ENCODE results near the gene TINAGL1. TPM values are rescaled to one million over a fixed set of nuclear protein-coding genes. Genes with fewer than 3 reads are reported as not detected.
A peak's percentile ranks its signal among the peaks of the same experiment; 100 is the strongest.

TINAGL1 gene
- total and polyA plus RNA-seq, 2 of the 13 experiments (the other 11 are each of a cell fraction or from before 2014, with no cell fraction given), result 24.7 to 76.8 TPM

GRCh38 chr1:31539329-31539728 is 37.0 kb upstream of the TINAGL1 start:
- 66% methylated on average over 3 of the region's 3 CpGs for WGBS (ENCODE audit: low lambda C conversion rate)
- no peak overlapping the region for H2AFZ ChIP-seq (ENCODE audit: low read length)
- DNase-seq (ENCODE audit: low spot score) (no peak), ATAC-seq (no peak), FAIRE-seq (no peak)
- no TSS peak for BruUV-seq (replicated peaks)
- intact Hi-C loops (cut with micrococcal nuclease; ENCODE audit: unreplicated experiment) (no loop called here), in situ Hi-C loops (cut with HindIII; ENCODE audit: extremely low pct_ligation_motif_present, low pct_unique_long_range_greater_than_20kb) (no loop called here)
- H3K9ac ChIP-seq (ENCODE audit: insufficient read depth, low read depth, low read length), result no peak overlapping the region
- CTCF ChIA-PET (ENCODE audit: low intra/inter-chr PET ratio, low total read pairs), result no interaction called here
- H3K4me1 ChIP-seq (ENCODE audit: insufficient read depth, low read length), result peaks cover 30% of the 10 kb centered on the region
- H3K9me3 ChIP-seq (ENCODE audit: low read length), result no peaks in the 10 kb centered on the region
- no peaks in the 10 kb centered on the region for H3K79me2 ChIP-seq (ENCODE audit: insufficient read depth, low read length)
- H3K36me3 ChIP-seq (replicated peaks in 1 of 2; ENCODE audit: control insufficient read depth in 1 of 2, insufficient read depth in 2 of 2, low read length in 2 of 2), result no peaks in the 10 kb centered on the region
- H3K27ac ChIP-seq (ENCODE audit: extremely low read length, insufficient read depth, low read length), result no peak overlapping the region
- TF ChIP-seq CEBPB (IDR thresholded peaks at IDR 0.05; ENCODE audit: borderline replicate concordance, low read depth, low read length) (peak; percentile 52; the same call in 1 of the 2 replicates), ZNF121 (CRISPR knock-in tag; IDR thresholded peaks at IDR 0.05) (no peak), EHMT2 (IDR thresholded peaks at IDR 0.05; ENCODE audit: borderline replicate concordance, low read depth, low read length) (no peak), ZMAT3 (CRISPR knock-in tag; conservative IDR thresholded peaks at IDR 0.05) (no peak), E2F1 (CRISPR knock-in tag; IDR thresholded peaks at IDR 0.05) (no peak), HNRNPL (IDR thresholded peaks at IDR 0.05; ENCODE audit: low read depth, low read length) (no peak), ZNF331 (CRISPR knock-in tag; IDR thresholded peaks at IDR 0.05) (no peak)
- H3K27me3 ChIP-seq (ENCODE audit: control insufficient read depth in 1 of 2, insufficient read depth in 2 of 2, low read length in 2 of 2), result no peaks in the 10 kb centered on the region; a peak in 1 of 5 replicates
- H3K4me2 ChIP-seq (ENCODE audit: low read depth, low read length), result no peak overlapping the region
- H3K4me3 ChIP-seq (replicated peaks in 1 of 3; ENCODE audit: insufficient read depth in 1 of 3, low read depth in 2 of 3, low read length in 3 of 3), result no peak overlapping the region
- H4K20me1 ChIP-seq (ENCODE audit: insufficient read depth, low read length), result no peaks in the 10 kb centered on the region
- POLR2A ChIA-PET, result interaction anchor here (1.1 to 1.7 kb wide), 2 partner anchors 16 to 28 kb away, joined by 3 to 6 read pairs; no protein-coding TSS in a partner anchor

- ATAC-seq, result no peak
- Histone ChIP-seq H3K9me3 (ENCODE audit: low read length) (no peaks in the 10 kb centered on the region), H3K27ac (ENCODE audit: extremely low read length, insufficient read depth, low read length) (no peak overlapping the region), H2AFZ (ENCODE audit: low read length) (no peak overlapping the region), H3K27me3 (ENCODE audit: control insufficient read depth in 1 of 2, insufficient read depth in 2 of 2, low read length in 2 of 2) (no peaks in the 10 kb centered on the region; a peak in 1 of 5 replicates), H3K4me3 (replicated peaks in 1 of 3; ENCODE audit: insufficient read depth in 1 of 3, low read depth in 2 of 3, low read length in 3 of 3) (no peak overlapping the region), H3K79me2 (ENCODE audit: insufficient read depth, low read length) (no peaks in the 10 kb centered on the region), H3K9ac (ENCODE audit: insufficient read depth, low read depth, low read length) (no peak overlapping the region), H3K36me3 (replicated peaks in 1 of 2; ENCODE audit: control insufficient read depth in 1 of 2, insufficient read depth in 2 of 2, low read length in 2 of 2) (no peaks in the 10 kb centered on the region), H4K20me1 (ENCODE audit: insufficient read depth, low read length) (no peaks in the 10 kb centered on the region), H3K4me2 (ENCODE audit: low read depth, low read length) (no peak overlapping the region), H3K4me1 (ENCODE audit: insufficient read depth, low read length) (peaks cover 21% of the 10 kb centered on the region)
- WGBS (ENCODE audit: low lambda C conversion rate), result 49% methylated on average over 4 of the region's 4 CpGs
- no peak for DNase-seq (ENCODE audit: low spot score)
- CTCF ChIA-PET (ENCODE audit: low intra/inter-chr PET ratio, low total read pairs), result no interaction called here
- intact Hi-C loops (cut with micrococcal nuclease; ENCODE audit: unreplicated experiment), result no loop called here
- FAIRE-seq, result no peak
- BruUV-seq (replicated peaks), result no TSS peak
- in situ Hi-C loops (cut with HindIII; ENCODE audit: extremely low pct_ligation_motif_present, low pct_unique_long_range_greater_than_20kb), result no loop called here
- POLR2A ChIA-PET, result no interaction called here
- TF ChIP-seq MXD1 (CRISPR knock-in tag; IDR thresholded peaks at IDR 0.05) (no peak), ZNF557 (CRISPR knock-in tag; IDR thresholded peaks at IDR 0.05) (no peak), SETDB1 (CRISPR knock-in tag; IDR thresholded peaks at IDR 0.05; ENCODE audit: borderline replicate concordance) (no peak), ZNF629 (CRISPR knock-in tag; conservative IDR thresholded peaks at IDR 0.05) (no peak), ZNF12 (CRISPR knock-in tag; IDR thresholded peaks at IDR 0.05) (no peak), PRDM15 (CRISPR knock-in tag; IDR thresholded peaks at IDR 0.05) (no peak), ZNF367 (CRISPR knock-in tag; IDR thresholded peaks at IDR 0.05; ENCODE audit: borderline replicate concordance) (no peak), ZNF572 (CRISPR knock-in tag; IDR thresholded peaks at IDR 0.05) (no peak), ZNF180 (CRISPR knock-in tag; IDR thresholded peaks at IDR 0.05; ENCODE audit: borderline replicate concordance, low read depth) (no peak)
Observed at GRCh38 chr1:31541194-31541593, 35.1 kb upstream of the TINAGL1 start.

Data from HepG2 (cell line).